Naive B cell (primary cell): Measurements from ENCODE around the gene MAEL. TPM values are rescaled to one million over a fixed set of nuclear protein-coding genes. Genes with fewer than 3 reads are reported as not detected.
"Not testable (repeated sequence)": the region's sequence is repeated elsewhere in the genome, so short reads cannot be mapped to it uniquely, and the experiment has no call there.

ENCODE experiments used
- ATAC-seq, 2 donors: fragments of 150-1000 bp; cut with Tn5 transposase; 2 replicates each; pipeline ENCODE4 v1.10.0; 2021; ENCODE audit warnings: low read depth in 2 of 2, mild to moderate bottlenecking in 2 of 2, moderate library complexity in 2 of 2
- DNase-seq: peaks from one replicate; pipeline ENCODE4 v3.0.0; 2022
- H3K27ac Mint-ChIP-seq, 6 donors: one replicate each; pipeline ENCODE4 v1.8.0; 2020 to 2022; ENCODE audit warnings: mild to moderate bottlenecking in 6 of 6, mixed read lengths in 6 of 6, moderate library complexity in 5 of 6, inconsistent platforms in 2 of 6
- H3K27me3 Mint-ChIP-seq, 3 donors: one replicate each; pipeline ENCODE4 v1.8.0; 2021 to 2022; ENCODE audit warnings: mixed read lengths in 3 of 3, mild to moderate bottlenecking in 1 of 3
- H3K36me3 Mint-ChIP-seq, 2 donors: one replicate each; pipeline ENCODE4 v1.8.0; 2020 to 2022; ENCODE audit warnings: mixed read lengths in 2 of 2, inconsistent platforms in 1 of 2, mild to moderate bottlenecking in 1 of 2
- H3K4me1 Mint-ChIP-seq, 3 donors: one replicate each; pipeline ENCODE4 v1.8.0; 2020 to 2022; ENCODE audit warnings: mixed read lengths in 3 of 3, inconsistent platforms in 1 of 3, mild to moderate bottlenecking in 1 of 3, moderate library complexity in 1 of 3
- H3K4me3 Mint-ChIP-seq, 8 donors: one replicate each; pipeline ENCODE4 v1.8.0; 2020 to 2022; ENCODE audit warnings: mild to moderate bottlenecking in 8 of 8, mixed read lengths in 8 of 8, moderate library complexity in 8 of 8, inconsistent platforms in 2 of 8
- H3K9me3 Mint-ChIP-seq, 7 donors: one replicate each; pipeline ENCODE4 v1.8.0; 2020 to 2022; ENCODE audit warnings: mixed read lengths in 7 of 7, mild to moderate bottlenecking in 5 of 7, inconsistent platforms in 2 of 7, moderate library complexity in 1 of 7
- polyA plus RNA-seq, 6 donors: library from polyadenylated mRNA; unstranded; fragments of 300-500 nt; fragmentation: Illumina TruSeq; gene quantifications; one replicate each; pipeline ENCODE4 v1.2.3, GENCODE V29; 2021; ENCODE audit warnings: low read depth in 6 of 6

Gene MAEL
- polyA plus RNA-seq, 6 donors from 2014 or later: not detected

GRCh38 chr1:166999075-166999474 is 10.0 kb downstream of the MAEL start:
- Mint-ChIP-seq H3K36me3 (no peaks in the 10 kb centered on the region), H3K9me3 (peaks cover 0 to 23% (median 9%) of the 10 kb centered on the region in 7 donors), H3K4me1 (no peaks in the 10 kb centered on the region), H3K4me3 (no peak overlapping the region), H3K27ac (no peak overlapping the region), H3K27me3 (peaks cover 23 to 37% (median 28%) of the 10 kb centered on the region in 3 donors)
- no peak for DNase-seq
- ATAC-seq: no peak

- H3K9me3 Mint-ChIP-seq: peaks cover 0 to 23% (median 9%) of the 10 kb centered on the region in 7 donors
- DNase-seq (no peak), ATAC-seq (no peak)
- H3K36me3 Mint-ChIP-seq: no peaks in the 10 kb centered on the region
- H3K4me1 Mint-ChIP-seq: no peaks in the 10 kb centered on the region
- H3K27ac Mint-ChIP-seq: no peak overlapping the region
- H3K27me3 Mint-ChIP-seq: peaks cover 23 to 37% (median 28%) of the 10 kb centered on the region in 3 donors
- no peak overlapping the region for H3K4me3 Mint-ChIP-seq
Measured at GRCh38 chr1:166999500-167000055, 10.5 kb downstream of the MAEL start.

- H3K36me3 Mint-ChIP-seq: no peaks in the 10 kb centered on the region
- peaks cover 0 to 23% (median 9%) of the 10 kb centered on the region in 7 donors for H3K9me3 Mint-ChIP-seq
- no peak for DNase-seq
- H3K4me1 Mint-ChIP-seq: no peaks in the 10 kb centered on the region
- no peak overlapping the region for H3K4me3 Mint-ChIP-seq
- peaks cover 23 to 37% (median 28%) of the 10 kb centered on the region in 3 donors for H3K27me3 Mint-ChIP-seq
- ATAC-seq: no peak
- H3K27ac Mint-ChIP-seq: no peak overlapping the region
Measured at GRCh38 chr1:167000546-167000945, 11.5 kb downstream of the MAEL start.

GRCh38 chr1:167002354-167002753 is 13.3 kb downstream of the MAEL start:
- Mint-ChIP-seq H3K4me3 (no peak overlapping the region), H3K9me3 (peaks cover 0 to 23% (median 9%) of the 10 kb centered on the region in 7 donors), H3K27me3 (peaks cover 16 to 29% (median 23%) of the 10 kb centered on the region in 3 donors), H3K27ac (no peak overlapping the region), H3K4me1 (no peaks in the 10 kb centered on the region), H3K36me3 (no peaks in the 10 kb centered on the region)
- DNase-seq (no peak), ATAC-seq (no peak)

DNA sequence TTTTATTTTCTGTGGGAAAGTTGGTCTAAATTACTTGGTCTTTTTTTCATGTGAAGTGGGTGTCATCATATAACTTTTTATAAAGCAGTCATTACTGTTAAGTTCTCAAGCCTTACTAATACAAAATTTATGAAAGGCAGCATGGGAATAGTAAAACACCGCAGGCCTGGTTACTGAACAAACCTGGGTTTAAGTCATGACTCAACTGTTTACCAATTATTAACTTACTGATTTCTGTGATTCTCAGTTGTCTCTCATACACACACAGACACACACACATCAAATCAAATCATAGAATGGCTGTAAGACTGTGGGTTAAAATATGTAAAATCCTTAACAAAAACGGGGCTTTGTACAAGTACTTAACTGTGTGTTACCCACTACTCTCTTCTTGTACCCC is 14.6 kb downstream of the MAEL start:
- peaks cover 16 to 19% (median 17%) of the 10 kb centered on the region in 3 donors for H3K27me3 Mint-ChIP-seq
- no peak overlapping the region for H3K4me3 Mint-ChIP-seq
- DNase-seq (no peak), ATAC-seq (no peak)
- no peaks in the 10 kb centered on the region for H3K36me3 Mint-ChIP-seq
- H3K27ac Mint-ChIP-seq: no peak overlapping the region
- no peaks in the 10 kb centered on the region for H3K4me1 Mint-ChIP-seq
- peaks cover 0 to 23% (median 9%) of the 10 kb centered on the region in 7 donors for H3K9me3 Mint-ChIP-seq

DNA sequence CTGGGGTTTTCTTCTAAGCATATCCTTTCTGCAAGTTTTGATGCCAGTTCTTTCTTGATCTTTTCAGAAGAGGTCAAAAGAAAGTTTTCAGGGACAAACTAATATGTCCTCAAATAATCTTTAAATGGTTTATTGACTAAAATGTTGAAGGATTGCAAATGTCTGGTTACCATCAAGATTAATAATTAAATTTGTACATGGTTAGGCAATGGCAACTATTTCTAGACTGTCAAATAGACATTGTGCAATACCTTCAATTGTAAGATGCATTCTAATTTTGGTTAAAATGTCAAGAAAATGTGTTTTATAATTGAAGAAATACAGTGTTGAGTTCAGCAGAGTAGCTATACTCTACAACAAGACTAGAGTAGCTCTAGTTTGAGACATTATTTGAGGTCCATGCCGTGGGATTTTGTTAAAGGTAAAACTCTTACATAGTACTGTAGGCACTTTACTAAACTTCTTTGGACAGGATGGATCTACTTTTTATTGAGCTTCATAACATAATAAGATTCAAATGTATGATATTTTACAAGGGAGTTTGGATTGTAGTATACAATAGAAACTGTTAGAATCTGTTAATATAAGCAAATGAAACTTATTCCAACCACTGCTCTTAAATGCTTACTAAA is 22.6 kb downstream of the MAEL start:
- no peaks in the 10 kb centered on the region for H3K36me3 Mint-ChIP-seq
- peaks cover 31 to 41% (median 39%) of the 10 kb centered on the region in 3 donors for H3K27me3 Mint-ChIP-seq
- H3K4me3 Mint-ChIP-seq: no peak overlapping the region
- H3K9me3 Mint-ChIP-seq: no peaks in the 10 kb centered on the region
- H3K27ac Mint-ChIP-seq: no peak overlapping the region
- DNase-seq: no peak
- ATAC-seq: no peak
- H3K4me1 Mint-ChIP-seq: peaks cover 0 to 7% (median 4%) of the 10 kb centered on the region in 3 donors

GRCh38 chr1:167012570-167012969 is 23.5 kb downstream of the MAEL start:
- Mint-ChIP-seq H3K4me1 (peaks cover 0 to 7% (median 4%) of the 10 kb centered on the region in 3 donors), H3K4me3 (no peak overlapping the region), H3K27ac (peak overlapping the region in 1 of 6 donors; percentile 3), H3K27me3 (peaks cover 31 to 42% (median 39%) of the 10 kb centered on the region in 3 donors), H3K9me3 (no peaks in the 10 kb centered on the region), H3K36me3 (no peaks in the 10 kb centered on the region)
- no peak for DNase-seq
- no peak for ATAC-seq

- ATAC-seq: no peak
- H3K9me3 Mint-ChIP-seq: no peaks in the 10 kb centered on the region
- H3K36me3 Mint-ChIP-seq: no peaks in the 10 kb centered on the region
- peaks cover 31 to 40% (median 39%) of the 10 kb centered on the region in 3 donors for H3K27me3 Mint-ChIP-seq
- H3K27ac Mint-ChIP-seq: peak overlapping the region in 1 of 6 donors; percentile 3
- peaks cover 0 to 7% (median 4%) of the 10 kb centered on the region in 3 donors for H3K4me1 Mint-ChIP-seq
- no peak overlapping the region for H3K4me3 Mint-ChIP-seq
- no peak for DNase-seq
Measured at GRCh38 chr1:167013108-167013929, 24.2 kb downstream of the MAEL start.

DNA sequence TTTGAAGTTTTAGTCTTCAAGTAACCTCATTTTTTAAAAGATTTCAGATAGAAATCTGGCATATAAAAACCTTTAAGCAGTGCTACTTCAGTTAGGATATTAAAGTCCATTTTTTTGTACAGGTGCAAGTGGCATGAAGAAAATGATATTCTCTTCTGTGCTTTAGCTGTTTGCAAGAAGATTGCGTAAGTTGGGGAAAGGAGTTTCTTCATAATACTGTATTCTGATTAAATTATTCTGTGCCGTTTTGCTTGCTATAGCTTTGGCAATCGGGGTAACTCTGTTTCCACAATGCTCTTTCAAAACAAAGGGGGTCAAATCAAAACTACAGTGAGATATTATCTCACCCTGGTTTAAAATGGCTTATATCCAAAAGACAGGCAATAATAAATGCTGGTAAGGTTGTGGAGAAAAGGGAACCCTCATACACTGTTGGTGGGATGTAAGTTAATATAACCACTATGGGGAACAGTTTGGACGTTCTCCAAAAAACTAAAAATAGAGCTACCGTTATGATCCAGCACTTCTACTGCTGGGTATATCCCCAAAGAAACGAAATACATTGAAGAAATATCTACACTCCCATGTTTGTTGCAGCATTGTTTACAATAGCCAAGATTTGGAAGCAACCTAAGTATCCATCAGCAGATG is 27.1 kb downstream of the MAEL start:
- no peaks in the 10 kb centered on the region for H3K9me3 Mint-ChIP-seq
- no peak overlapping the region for H3K4me3 Mint-ChIP-seq
- H3K36me3 Mint-ChIP-seq: no peaks in the 10 kb centered on the region
- ATAC-seq (no peak), DNase-seq (no peak)
- peaks cover 0 to under 1% (median 0%) of the 10 kb centered on the region in 3 donors for H3K4me1 Mint-ChIP-seq
- H3K27me3 Mint-ChIP-seq: peaks cover 26 to 34% (median 31%) of the 10 kb centered on the region in 3 donors
- no peak overlapping the region for H3K27ac Mint-ChIP-seq

DNA sequence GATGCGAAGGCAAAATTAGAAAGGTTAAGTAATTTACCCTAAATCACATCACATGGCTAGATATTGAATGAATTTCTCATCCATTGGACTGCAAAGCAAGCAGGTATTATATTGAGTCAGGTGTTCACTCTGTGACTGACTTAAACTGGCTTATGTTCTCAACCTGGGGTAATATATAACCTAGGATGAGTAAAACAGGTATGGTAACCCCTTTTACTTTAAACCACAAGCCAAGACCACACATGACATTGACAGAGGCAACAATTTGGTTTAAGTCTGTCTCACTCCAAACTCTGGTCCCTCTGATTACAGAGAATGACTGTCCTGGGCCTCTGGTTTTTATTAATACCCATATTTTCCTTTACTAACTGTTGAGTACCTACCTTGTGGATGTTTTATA is 33.3 kb downstream of the MAEL start:
- no peak overlapping the region for H3K27ac Mint-ChIP-seq
- ATAC-seq (no peak), DNase-seq (no peak)

DNA sequence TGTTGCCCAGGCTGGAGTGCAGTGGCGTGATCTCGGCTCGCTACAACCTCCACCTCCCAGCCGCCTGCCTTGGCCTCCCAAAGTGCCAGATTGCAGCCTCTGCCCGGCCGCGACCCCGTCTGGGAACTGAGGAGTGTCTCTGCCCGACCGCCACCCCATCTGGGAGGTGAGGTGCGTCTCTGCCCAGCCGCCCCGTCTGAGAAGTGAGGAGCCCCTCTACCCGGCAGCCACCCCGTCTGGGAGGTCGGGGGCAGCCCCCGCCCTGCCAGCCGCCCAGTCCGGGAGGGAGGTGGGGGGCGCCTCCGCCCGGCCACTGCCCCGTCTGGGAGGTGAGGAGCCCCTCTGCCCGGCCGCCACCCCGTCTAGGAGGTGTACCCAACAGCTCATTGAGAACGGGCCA is 40.5 kb downstream of the MAEL start:
- Mint-ChIP-seq H3K36me3 (peaks cover 0 to 15% of the 10 kb centered on the region in 2 donors), H3K9me3 (peaks cover 3 to 17% (median 7%) of the 10 kb centered on the region in 7 donors), H3K27me3 (peaks cover 35 to 42% (median 41%) of the 10 kb centered on the region in 3 donors)
- H3K4me3 Mint-ChIP-seq, DNase-seq, H3K4me1 Mint-ChIP-seq, ATAC-seq, H3K27ac Mint-ChIP-seq: not testable (repeated sequence)

More for the DNA sequence above, 33.3 kb downstream of the MAEL start:
- Mint-ChIP-seq H3K36me3 (peaks cover 0 to 2% of the 10 kb centered on the region in 2 donors), H3K27me3 (peaks cover 30 to 32% (median 31%) of the 10 kb centered on the region in 3 donors), H3K4me1 (no peaks in the 10 kb centered on the region), H3K9me3 (peaks cover 0 to 3% (median 0%) of the 10 kb centered on the region in 7 donors), H3K4me3 (no peak overlapping the region)

- Mint-ChIP-seq H3K27me3 (peaks cover 7 to 12% (median 11%) of the 10 kb centered on the region in 3 donors), H3K9me3 (peaks cover 0 to 6% (median 3%) of the 10 kb centered on the region in 7 donors), H3K4me1 (no peaks in the 10 kb centered on the region), H3K4me3 (no peak overlapping the region), H3K27ac (no peak overlapping the region), H3K36me3 (peaks cover 0 to under 1% of the 10 kb centered on the region in 2 donors)
- DNase-seq: no peak
- no peak for ATAC-seq
Measured at GRCh38 chr1:167033646-167034045, 44.6 kb downstream of the MAEL start.
